K562 (cell line): Measurements from ENCODE around the gene FOXK2. TPM values are rescaled to one million over a fixed set of nuclear protein-coding genes. Genes with fewer than 3 reads are reported as not detected.

ENCODE experiments used
- ESRRB ChIP-seq: fragments of 250-450 bp; sonication (Bioruptor Pico); IDR thresholded peaks from 2 replicates; pipeline ENCODE4 v1.5.0; 2020; ENCODE audit warnings: mild to moderate bottlenecking, moderate library complexity, borderline replicate concordance
- EWSR1 ChIP-seq: fragments of 450-650 bp; IDR thresholded peaks from 2 replicates; pipeline ENCODE4 v1.6.1; 2018; ENCODE audit warnings: borderline replicate concordance, mild to moderate bottlenecking, low read depth, moderate library complexity; ENCODE audit not compliant: partially characterized antibody
- L3MBTL2 ChIP-seq: fragments of 450-650 bp; IDR thresholded peaks from 2 replicates; pipeline ENCODE4 v1.6.1; 2016; ENCODE audit warnings: mild to moderate bottlenecking, moderate library complexity
- NCOR1 ChIP-seq: fragments of 450-650 bp; IDR thresholded peaks from 2 replicates; pipeline ENCODE4 v1.6.1; 2016; ENCODE audit warnings: mild to moderate bottlenecking, moderate library complexity
- NFIC ChIP-seq: fragments of 450-650 bp; IDR thresholded peaks from 2 replicates; pipeline ENCODE4 v1.6.1; 2017; ENCODE audit warnings: mild to moderate bottlenecking, inconsistent platforms
- NR3C1 ChIP-seq: sonication (generic); formaldehyde crosslinking; IDR thresholded peaks from 2 replicates; pipeline ENCODE4 v1.8.1; 2022; ENCODE audit warnings: missing genetic modification reagents
- POU5F1 ChIP-seq: fragments of 150-350 bp; IDR thresholded peaks from 2 replicates; pipeline ENCODE4 v1.6.1; 2014; ENCODE audit warnings: borderline replicate concordance, low read length, low read depth, mild to moderate bottlenecking; ENCODE audit not compliant: partially characterized antibody
- RBBP5 ChIP-seq: fragments of 200-600 bp; sonication (generic); IDR thresholded peaks from 2 replicates; pipeline ENCODE4 v1.6.1; 2012; ENCODE audit warnings: borderline replicate concordance, mild to moderate bottlenecking, low read length, control low read depth, inconsistent platforms; ENCODE audit not compliant: insufficient read depth, poor library complexity, severe bottlenecking
- SIN3B ChIP-seq: fragments of 450-650 bp; IDR thresholded peaks from 2 replicates; pipeline ENCODE4 v1.6.1; 2017; ENCODE audit warnings: low read depth, mild to moderate bottlenecking, moderate library complexity
- SMARCC2 ChIP-seq: fragments of 450-650 bp; IDR thresholded peaks from 2 replicates; pipeline ENCODE4 v1.6.1; 2017; ENCODE audit warnings: antibody characterized with exemption, moderate library complexity, mild to moderate bottlenecking, low read depth
- U2AF1 ChIP-seq: fragments of 200-400 bp; formaldehyde crosslinking; optimal IDR thresholded peaks from 2 replicates; pipeline ENCODE3; 2017; ENCODE audit warnings: mild to moderate bottlenecking, low read depth, low read length, moderate library complexity
- ZFX ChIP-seq: sonication (generic); formaldehyde crosslinking; IDR thresholded peaks from 2 replicates; pipeline ENCODE4 v1.8.0; 2022; ENCODE audit warnings: mild to moderate bottlenecking, missing genetic modification reagents, moderate library complexity
- polyA plus RNA-seq, 8 experiments: library from polyadenylated mRNA; depleted of rRNA in 4 of 8; stranded (reverse) in 5 of 8; unstranded in 3 of 8; fragments of >200 nt; fragmentation: Nextera tagmentation in 2 of 8; fragmentation: Illumina TruSeq in 1 of 8; extraction: Ambion mirVana in 2 of 8; extraction: Trizol in 1 of 8; gene quantifications; 2 replicates each; pipeline versions ENCODE4 v1.2.1 to v1.2.3, GENCODE V29; 2011 to 2014; ENCODE audit warnings: inconsistent platforms in 1 of 8, missing spikeins in 1 of 8
- total RNA-seq, 7 experiments: library from RNA; depleted of rRNA in 6 of 7; stranded (reverse); fragments of >200 nt in 6 of 7; fragmentation: Illumina TruSeq in 2 of 7; extraction: Trizol in 2 of 7; gene quantifications; 2 replicates each; pipeline versions ENCODE4 v1.2.1 to v1.2.3, GENCODE V29; 2011 to 2021; ENCODE audit warnings: low replicate concordance in 1 of 7
- TF ChIP-seq, protein P1 (sequence below): sonication (generic); formaldehyde crosslinking; IDR thresholded peaks from 2 replicates; pipeline ENCODE4 v1.4.0; 2020; ENCODE audit warnings: mild to moderate bottlenecking, missing genetic modification reagents
- TF ChIP-seq, protein P2 (sequence below): IDR thresholded peaks from 2 replicates; pipeline ENCODE4 v1.6.1; 2011; ENCODE audit warnings: borderline replicate concordance, low read depth, mild to moderate bottlenecking, moderate library complexity, low read length; ENCODE audit not compliant: insufficient read depth, poor library complexity, severe bottlenecking
- TF ChIP-seq, protein P3 (sequence below), 2 experiments: IDR thresholded peaks; 2 replicates each; pipeline ENCODE4 v1.6.1; 2012; ENCODE audit warnings: improper control_type of control experiment in 2 of 2, low read depth in 2 of 2, low read length in 2 of 2, borderline replicate concordance in 1 of 2
- TF ChIP-seq, protein P4 (sequence below): sonication (generic); formaldehyde crosslinking; IDR thresholded peaks from 2 replicates; pipeline ENCODE4 v1.8.0; 2022; ENCODE audit warnings: missing genetic modification reagents, mild to moderate bottlenecking, borderline replicate concordance
- TF ChIP-seq, protein P5 (sequence below): sonication (generic); formaldehyde crosslinking; IDR thresholded peaks from 2 replicates; pipeline ENCODE4 v1.8.1; 2023; ENCODE audit warnings: mild to moderate bottlenecking, missing genetic modification reagents

The FOXK2 gene
- total and polyA plus RNA-seq, 9 of the 15 experiments (the other 6 are each of a cell fraction or from before 2014, with no cell fraction given): 3.0 to 86.0 (median 44.1) TPM

DNA sequence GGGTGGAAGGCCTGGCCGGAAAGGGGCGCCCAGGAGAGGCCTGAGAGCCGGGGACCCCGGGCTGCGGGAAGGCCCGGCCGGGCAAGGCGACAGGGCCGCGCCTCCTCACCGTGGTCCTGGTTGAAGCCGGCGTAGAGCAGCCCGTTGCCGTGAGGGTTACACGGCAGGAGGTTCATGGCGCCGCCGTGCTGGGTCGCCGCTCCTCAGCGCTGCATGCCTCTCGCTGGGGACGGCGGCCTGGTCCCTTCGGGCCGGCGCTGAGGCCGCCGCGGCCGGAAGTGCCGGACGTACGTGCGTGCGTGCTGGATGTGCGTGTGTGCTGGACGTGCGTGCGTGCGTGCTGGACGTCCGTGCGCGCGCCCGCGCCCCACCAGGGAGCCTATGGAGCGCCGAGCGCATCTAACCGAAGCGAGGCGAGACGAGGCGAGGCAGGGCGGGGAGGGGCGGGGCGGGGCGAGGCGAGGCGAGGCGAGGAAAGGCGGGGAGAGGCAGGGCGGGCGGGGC is 128.7 kb downstream of the FOXK2 start, which contains the start of gene WDR45B (continued):
- TF ChIP-seq EWSR1 (no peak), U2AF1 (peak; percentile 59), NCOR1 (no peak), RBBP5 (peak; percentile 84), POU5F1 (no peak), L3MBTL2 (peak; percentile 80; the same call in 1 of the 2 replicates), SMARCC2 (no peak), NFIC (peak; percentile 52; the same call in 1 of the 2 replicates), ZFX (peak; percentile 97), SIN3B (peak; percentile 58; the same call in 1 of the 2 replicates), ESRRB (CRISPR knock-in tag) (no peak), NR3C1 (CRISPR knock-in tag) (no peak)
- TF ChIP-seq, protein P1, sequence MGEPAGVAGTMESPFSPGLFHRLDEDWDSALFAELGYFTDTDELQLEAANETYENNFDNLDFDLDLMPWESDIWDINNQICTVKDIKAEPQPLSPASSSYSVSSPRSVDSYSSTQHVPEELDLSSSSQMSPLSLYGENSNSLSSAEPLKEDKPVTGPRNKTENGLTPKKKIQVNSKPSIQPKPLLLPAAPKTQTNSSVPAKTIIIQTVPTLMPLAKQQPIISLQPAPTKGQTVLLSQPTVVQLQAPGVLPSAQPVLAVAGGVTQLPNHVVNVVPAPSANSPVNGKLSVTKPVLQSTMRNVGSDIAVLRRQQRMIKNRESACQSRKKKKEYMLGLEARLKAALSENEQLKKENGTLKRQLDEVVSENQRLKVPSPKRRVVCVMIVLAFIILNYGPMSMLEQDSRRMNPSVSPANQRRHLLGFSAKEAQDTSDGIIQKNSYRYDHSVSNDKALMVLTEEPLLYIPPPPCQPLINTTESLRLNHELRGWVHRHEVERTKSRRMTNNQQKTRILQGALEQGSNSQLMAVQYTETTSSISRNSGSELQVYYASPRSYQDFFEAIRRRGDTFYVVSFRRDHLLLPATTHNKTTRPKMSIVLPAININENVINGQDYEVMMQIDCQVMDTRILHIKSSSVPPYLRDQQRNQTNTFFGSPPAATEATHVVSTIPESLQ: peak; percentile 88; the same call in 1 of the 2 replicates
- TF ChIP-seq, protein P2, sequence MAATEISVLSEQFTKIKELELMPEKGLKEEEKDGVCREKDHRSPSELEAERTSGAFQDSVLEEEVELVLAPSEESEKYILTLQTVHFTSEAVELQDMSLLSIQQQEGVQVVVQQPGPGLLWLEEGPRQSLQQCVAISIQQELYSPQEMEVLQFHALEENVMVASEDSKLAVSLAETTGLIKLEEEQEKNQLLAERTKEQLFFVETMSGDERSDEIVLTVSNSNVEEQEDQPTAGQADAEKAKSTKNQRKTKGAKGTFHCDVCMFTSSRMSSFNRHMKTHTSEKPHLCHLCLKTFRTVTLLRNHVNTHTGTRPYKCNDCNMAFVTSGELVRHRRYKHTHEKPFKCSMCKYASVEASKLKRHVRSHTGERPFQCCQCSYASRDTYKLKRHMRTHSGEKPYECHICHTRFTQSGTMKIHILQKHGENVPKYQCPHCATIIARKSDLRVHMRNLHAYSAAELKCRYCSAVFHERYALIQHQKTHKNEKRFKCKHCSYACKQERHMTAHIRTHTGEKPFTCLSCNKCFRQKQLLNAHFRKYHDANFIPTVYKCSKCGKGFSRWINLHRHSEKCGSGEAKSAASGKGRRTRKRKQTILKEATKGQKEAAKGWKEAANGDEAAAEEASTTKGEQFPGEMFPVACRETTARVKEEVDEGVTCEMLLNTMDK: peak; percentile 17
- TF ChIP-seq, protein P3, sequence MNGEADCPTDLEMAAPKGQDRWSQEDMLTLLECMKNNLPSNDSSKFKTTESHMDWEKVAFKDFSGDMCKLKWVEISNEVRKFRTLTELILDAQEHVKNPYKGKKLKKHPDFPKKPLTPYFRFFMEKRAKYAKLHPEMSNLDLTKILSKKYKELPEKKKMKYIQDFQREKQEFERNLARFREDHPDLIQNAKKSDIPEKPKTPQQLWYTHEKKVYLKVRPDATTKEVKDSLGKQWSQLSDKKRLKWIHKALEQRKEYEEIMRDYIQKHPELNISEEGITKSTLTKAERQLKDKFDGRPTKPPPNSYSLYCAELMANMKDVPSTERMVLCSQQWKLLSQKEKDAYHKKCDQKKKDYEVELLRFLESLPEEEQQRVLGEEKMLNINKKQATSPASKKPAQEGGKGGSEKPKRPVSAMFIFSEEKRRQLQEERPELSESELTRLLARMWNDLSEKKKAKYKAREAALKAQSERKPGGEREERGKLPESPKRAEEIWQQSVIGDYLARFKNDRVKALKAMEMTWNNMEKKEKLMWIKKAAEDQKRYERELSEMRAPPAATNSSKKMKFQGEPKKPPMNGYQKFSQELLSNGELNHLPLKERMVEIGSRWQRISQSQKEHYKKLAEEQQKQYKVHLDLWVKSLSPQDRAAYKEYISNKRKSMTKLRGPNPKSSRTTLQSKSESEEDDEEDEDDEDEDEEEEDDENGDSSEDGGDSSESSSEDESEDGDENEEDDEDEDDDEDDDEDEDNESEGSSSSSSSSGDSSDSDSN (IDR thresholded peaks at IDR 0.05; ENCODE audit: borderline replicate concordance in 1 of 2, low read depth in 2 of 2, low read length in 2 of 2): peak; percentile 54 to 73; a peak in 1 of 4 replicates
- TF ChIP-seq, protein P4, sequence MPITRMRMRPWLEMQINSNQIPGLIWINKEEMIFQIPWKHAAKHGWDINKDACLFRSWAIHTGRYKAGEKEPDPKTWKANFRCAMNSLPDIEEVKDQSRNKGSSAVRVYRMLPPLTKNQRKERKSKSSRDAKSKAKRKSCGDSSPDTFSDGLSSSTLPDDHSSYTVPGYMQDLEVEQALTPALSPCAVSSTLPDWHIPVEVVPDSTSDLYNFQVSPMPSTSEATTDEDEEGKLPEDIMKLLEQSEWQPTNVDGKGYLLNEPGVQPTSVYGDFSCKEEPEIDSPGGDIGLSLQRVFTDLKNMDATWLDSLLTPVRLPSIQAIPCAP (CRISPR knock-in tag): no peak
- TF ChIP-seq, protein P5, sequence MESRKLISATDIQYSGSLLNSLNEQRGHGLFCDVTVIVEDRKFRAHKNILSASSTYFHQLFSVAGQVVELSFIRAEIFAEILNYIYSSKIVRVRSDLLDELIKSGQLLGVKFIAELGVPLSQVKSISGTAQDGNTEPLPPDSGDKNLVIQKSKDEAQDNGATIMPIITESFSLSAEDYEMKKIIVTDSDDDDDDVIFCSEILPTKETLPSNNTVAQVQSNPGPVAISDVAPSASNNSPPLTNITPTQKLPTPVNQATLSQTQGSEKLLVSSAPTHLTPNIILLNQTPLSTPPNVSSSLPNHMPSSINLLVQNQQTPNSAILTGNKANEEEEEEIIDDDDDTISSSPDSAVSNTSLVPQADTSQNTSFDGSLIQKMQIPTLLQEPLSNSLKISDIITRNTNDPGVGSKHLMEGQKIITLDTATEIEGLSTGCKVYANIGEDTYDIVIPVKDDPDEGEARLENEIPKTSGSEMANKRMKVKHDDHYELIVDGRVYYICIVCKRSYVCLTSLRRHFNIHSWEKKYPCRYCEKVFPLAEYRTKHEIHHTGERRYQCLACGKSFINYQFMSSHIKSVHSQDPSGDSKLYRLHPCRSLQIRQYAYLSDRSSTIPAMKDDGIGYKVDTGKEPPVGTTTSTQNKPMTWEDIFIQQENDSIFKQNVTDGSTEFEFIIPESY: no peak; the same call in 1 of the 2 replicates
